ENCODE results near the gene MAP1LC3B2. TPM values are rescaled to one million over a fixed set of nuclear protein-coding genes. Genes with fewer than 3 reads are reported as not detected.
"Not testable (repeated sequence)": the region's sequence is repeated elsewhere in the genome, so short reads cannot be mapped to it uniquely, and the experiment has no call there.

MAP1LC3B2 gene
- total RNA-seq, 4 donors from 2014 or later = 3.5 to 13.9 (median 5.6) TPM; not detected in 1

- Histone ChIP-seq H3K4me3 (no peak overlapping the region), H3K27ac (no peak overlapping the region), H3K36me3 (no peaks in the 10 kb centered on the region), H3K9me3 (no peaks in the 10 kb centered on the region), H3K4me1 (peaks cover 30% of the 10 kb centered on the region), H3K27me3 (no peaks in the 10 kb centered on the region)
- WGBS = 81% methylated on average over 6 of the region's 6 CpGs
- TF ChIP-seq POLR2AphosphoS5 (IDR thresholded peaks at IDR 0.05) (no peak), CTCF (IDR thresholded peaks at IDR 0.05) (no peak), POLR2A (IDR thresholded peaks at IDR 0.05) (no peak), EP300 (IDR thresholded peaks at IDR 0.05) (no peak)
- DNase-seq (ENCODE audit: low spot score in 2 of 2) = peak in 1 of 2 donors; percentile 47
These were observed 2.1 kb downstream of the MAP1LC3B2 start for GRCh38 chr12:116561181-116561821.

DNA sequence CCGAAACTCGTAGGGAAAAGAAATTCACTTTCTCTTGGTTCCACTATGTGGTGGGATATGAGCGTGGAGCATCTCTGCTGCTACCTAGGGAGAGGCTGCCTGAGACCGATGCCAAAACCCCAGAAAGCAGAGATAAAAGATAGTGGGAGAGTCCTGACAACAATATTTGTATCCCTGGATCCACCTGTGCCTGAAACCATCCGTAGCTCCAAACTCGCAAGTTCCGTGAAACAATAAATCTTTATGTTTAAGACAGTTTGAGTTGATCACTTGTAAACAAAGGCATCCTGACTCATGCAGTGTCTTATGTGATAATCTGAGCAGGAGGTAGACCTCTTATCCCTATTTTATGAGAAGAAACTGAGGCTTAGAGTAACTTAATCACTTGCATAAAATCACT lies 2.9 kb downstream of the MAP1LC3B2 start:
- WGBS = 81% methylated on average over 7 of the region's 7 CpGs

GRCh38 chr12:116563262-116563661 lies 4.1 kb downstream of the MAP1LC3B2 start:
- Histone ChIP-seq H3K27ac (no peak overlapping the region), H3K27me3 (no peaks in the 10 kb centered on the region), H3K4me1 (peaks cover 30% of the 10 kb centered on the region), H3K36me3 (no peaks in the 10 kb centered on the region), H3K4me3 (no peak overlapping the region), H3K9me3 (no peaks in the 10 kb centered on the region)
- no peak for TF ChIP-seq CTCF (IDR thresholded peaks at IDR 0.05)
- TF ChIP-seq EP300 (IDR thresholded peaks at IDR 0.05) = no peak
- TF ChIP-seq POLR2A (IDR thresholded peaks at IDR 0.05) = no peak
- no peak for TF ChIP-seq POLR2AphosphoS5 (IDR thresholded peaks at IDR 0.05)
- no peak for DNase-seq (ENCODE audit: low spot score in 2 of 2)
- 94% methylated on average over 1 of the region's 1 CpG for WGBS

More for the DNA sequence above, 2.9 kb downstream of the MAP1LC3B2 start:
- DNase-seq (ENCODE audit: low spot score in 2 of 2) = no peak
- H3K4me1 ChIP-seq = peaks cover 30% of the 10 kb centered on the region
- H3K36me3 ChIP-seq = no peaks in the 10 kb centered on the region
- H3K4me3 ChIP-seq = no peak overlapping the region
- TF ChIP-seq EP300 (IDR thresholded peaks at IDR 0.05) = no peak
- TF ChIP-seq CTCF (IDR thresholded peaks at IDR 0.05) = no peak
- TF ChIP-seq POLR2AphosphoS5 (IDR thresholded peaks at IDR 0.05) = no peak
- no peak for TF ChIP-seq POLR2A (IDR thresholded peaks at IDR 0.05)
- no peaks in the 10 kb centered on the region for H3K9me3 ChIP-seq
- no peaks in the 10 kb centered on the region for H3K27me3 ChIP-seq
- H3K27ac ChIP-seq = no peak overlapping the region

DNA sequence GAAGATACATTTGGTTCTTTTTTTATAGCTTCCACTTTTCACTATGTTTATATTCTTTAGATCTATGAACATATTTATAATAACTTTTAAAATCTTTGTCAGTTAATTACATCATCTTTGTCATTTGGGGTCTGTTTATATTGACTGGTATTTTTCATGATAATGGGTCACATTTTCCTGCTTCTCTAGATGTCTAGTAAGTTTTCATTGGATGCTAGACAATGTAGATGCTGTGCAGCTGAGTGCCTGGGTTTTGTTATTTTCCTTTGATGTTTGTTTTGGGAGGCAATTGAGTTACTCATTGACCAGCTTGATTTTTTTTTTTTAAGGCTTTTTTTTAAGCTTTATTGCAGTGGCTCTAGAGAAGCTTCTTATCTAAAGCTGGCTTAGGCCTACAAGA lies 4.9 kb downstream of the MAP1LC3B2 start:
- TF ChIP-seq POLR2AphosphoS5 (IDR thresholded peaks at IDR 0.05) (no peak), EP300 (IDR thresholded peaks at IDR 0.05) (no peak), CTCF (IDR thresholded peaks at IDR 0.05) (no peak), POLR2A (IDR thresholded peaks at IDR 0.05) (no peak)
- Histone ChIP-seq H3K27me3 (no peaks in the 10 kb centered on the region), H3K27ac (no peak overlapping the region), H3K4me3 (no peak overlapping the region), H3K4me1 (peaks cover 23% of the 10 kb centered on the region), H3K36me3 (no peaks in the 10 kb centered on the region), H3K9me3 (no peaks in the 10 kb centered on the region)
- no peak for DNase-seq (ENCODE audit: low spot score in 2 of 2)

- H3K4me3 ChIP-seq, H3K9me3 ChIP-seq, H3K36me3 ChIP-seq, H3K27me3 ChIP-seq: not testable (repeated sequence)
- 76% methylated on average over 7 of the region's 7 CpGs for whole genome bisulfite sequencing
- peaks cover 11% of the 10 kb centered on the region for H3K4me1 ChIP-seq
- peak overlapping the region; percentile 83 for H3K27ac ChIP-seq
- peak in 1 of 2 donors; percentile 34 for DNase-seq (ENCODE audit: low spot score in 2 of 2)
These were observed 6.0 kb downstream of the MAP1LC3B2 start for GRCh38 chr12:116565221-116565620.

- DNase-seq (ENCODE audit: low spot score in 2 of 2) = no peak
- H3K9me3 ChIP-seq = no peaks in the 10 kb centered on the region
- peaks cover 9% of the 10 kb centered on the region for H3K4me1 ChIP-seq
- WGBS = 40% methylated on average over 2 of the region's 2 CpGs
- H3K36me3 ChIP-seq = no peaks in the 10 kb centered on the region
- no peak overlapping the region for H3K4me3 ChIP-seq
- TF ChIP-seq CTCF (IDR thresholded peaks at IDR 0.05) (no peak), POLR2AphosphoS5 (IDR thresholded peaks at IDR 0.05) (peak in 1 of 3 donors; percentile 21)
- peak overlapping the region; percentile 83 for H3K27ac ChIP-seq
- no peaks in the 10 kb centered on the region for H3K27me3 ChIP-seq
These were observed 6.8 kb downstream of the MAP1LC3B2 start for GRCh38 chr12:116565963-116566362.
